Lower leg skin (tissue), 4 donors: Measurements from ENCODE around the gene RPS28. TPM values are rescaled to one million over a fixed set of nuclear protein-coding genes. Genes with fewer than 3 reads are reported as not detected.
A peak's percentile ranks its signal among the peaks of the same experiment; 100 is the strongest.
"Not testable (repeated sequence)": the region's sequence is repeated elsewhere in the genome, so short reads cannot be mapped to it uniquely, and the experiment has no call there.

ENCODE experiments used
- DNase-seq, 2 donors: peaks; one replicate each; pipeline ENCODE4 v3.0.0-alpha.2; 2019; ENCODE audit warnings: low spot score in 2 of 2
- H3K4me3 ChIP-seq: fragments of 200-600 bp; sonication (generic); 2 replicates; pipeline ENCODE4 v1.5.1; 2017; ENCODE audit warnings: mild to moderate bottlenecking, low read depth; ENCODE audit not compliant: poor library complexity, severe bottlenecking
- CTCF ChIP-seq, 3 donors: fragments of 450-650 bp; IDR thresholded peaks; one replicate each; pipeline ENCODE4 v1.5.1; 2016; ENCODE audit warnings: antibody characterized with exemption in 3 of 3, mild to moderate bottlenecking in 3 of 3, moderate library complexity in 2 of 3
- POLR2A ChIP-seq, 2 donors: fragments of 450-650 bp; IDR thresholded peaks; one replicate each; pipeline ENCODE4 v1.6.1; 2016 to 2017; ENCODE audit warnings: antibody characterized with exemption in 2 of 2, mild to moderate bottlenecking in 1 of 2, moderate library complexity in 1 of 2
- WGBS, 2 donors: methylation state at CpG; one replicate each; pipeline ENCODE4 v1.1.5; 2018; 5-methylcytosine and 5-hydroxymethylcytosine counted together
- intact Hi-C: fragments of 100-400 bp; cut with DNase I; formaldehyde crosslinking; loops from one replicate; pipeline ENCODE4 v1.15.0; 2023; ENCODE audit warnings: low total_unique reads
- total RNA-seq, 4 donors: library from RNA; depleted of rRNA; stranded (reverse); fragments of >200 nt; gene quantifications; one replicate each; pipeline ENCODE4 v1.1.0, GENCODE V29; 2016

RPS28 gene
- total RNA-seq, 4 donors from 2014 or later: 427 to 879 (median 727) TPM

GRCh38 chr19:8352134-8352827 is 31.0 kb downstream of the RPS28 start:
- no peak for DNase-seq
- intact Hi-C loops: loop anchor here (5.0 to 10.0 kb wide), 2 partner anchors 45 to 153 kb away; partner anchors contain the start of gene PRAM1
- WGBS, 2 donors: 21 to 25% methylated on average over 10 of the region's 10 CpGs
- no peak for TF ChIP-seq POLR2A (IDR thresholded peaks at IDR 0.05)
- no peak for TF ChIP-seq CTCF (IDR thresholded peaks at IDR 0.05)
- H3K4me3 ChIP-seq: no peak overlapping the region

- H3K4me3 ChIP-seq, DNase-seq: not testable (repeated sequence)
- intact Hi-C loops: loop anchor here (5.0 to 10.0 kb wide), 2 partner anchors 44 to 152 kb away; partner anchors contain the start of gene PRAM1
- 38 to 57% methylated on average over 5 of the region's 5 CpGs for WGBS, 2 donors
Observed at GRCh38 chr19:8352845-8353244, 31.5 kb downstream of the RPS28 start.

- intact Hi-C loops: loop anchor here (10.0 kb wide), 1 partner anchor 149 kb away; the partner anchor contains the start of gene PRAM1
- peak in 1 of 2 donors; percentile 64 for DNase-seq
- 69 to 72% methylated on average over 6 of the region's 6 CpGs for WGBS, 2 donors
- H3K4me3 ChIP-seq: no peak overlapping the region
- TF ChIP-seq CTCF (IDR thresholded peaks at IDR 0.05) (no peak), POLR2A (IDR thresholded peaks at IDR 0.05) (no peak)
Observed at GRCh38 chr19:8355631-8356402, 34.5 kb downstream of the RPS28 start.

- no peak for TF ChIP-seq POLR2A (IDR thresholded peaks at IDR 0.05)
- peak in 1 of 3 donors; percentile 13 for TF ChIP-seq CTCF (IDR thresholded peaks at IDR 0.05)
- 79 to 85% methylated on average over 4 of the region's 4 CpGs for WGBS, 2 donors
- no peak for DNase-seq
- H3K4me3 ChIP-seq: no peak overlapping the region
- intact Hi-C loops: loop anchor here (10.0 kb wide), 1 partner anchor 148 kb away; the partner anchor contains the start of gene PRAM1
Observed at GRCh38 chr19:8357007-8357521, 35.8 kb downstream of the RPS28 start.

- TF ChIP-seq POLR2A (IDR thresholded peaks at IDR 0.05): no peak
- TF ChIP-seq CTCF (IDR thresholded peaks at IDR 0.05): no peak
- H3K4me3 ChIP-seq: no peak overlapping the region
- WGBS, 2 donors: 86 to 87% methylated on average over 6 of the region's 6 CpGs
- intact Hi-C loops: loop anchor here (10.0 kb wide), 1 partner anchor 146 kb away; the partner anchor contains the start of gene PRAM1
- no peak for DNase-seq
Observed at GRCh38 chr19:8358948-8359347, 37.7 kb downstream of the RPS28 start.

GRCh38 chr19:8360196-8360595 is 38.9 kb downstream of the RPS28 start:
- no peak for DNase-seq

More at GRCh38 chr19:8360196-8360595, 38.9 kb downstream of the RPS28 start:
- no peak overlapping the region for H3K4me3 ChIP-seq
- TF ChIP-seq CTCF (IDR thresholded peaks at IDR 0.05) (no peak), POLR2A (IDR thresholded peaks at IDR 0.05) (no peak)
- intact Hi-C loops: no loop called here
- 76 to 86% methylated on average over 8 of the region's 8 CpGs for WGBS, 2 donors
